Fibroblast of the aortic adventitia (primary cell): ENCODE data around the gene MICAL2. TPM values are rescaled to one million over a fixed set of nuclear protein-coding genes. Genes with fewer than 3 reads are reported as not detected.

Source experiments
- DNase-seq: peaks from one replicate; pipeline ENCODE4 v3.0.0-alpha.2; 2010; ENCODE audit warnings: low read depth
- H3K4me3 ChIP-seq: 2 replicates; pipeline ENCODE4 v1.5.1; 2011; ENCODE audit warnings: low read depth, mild to moderate bottlenecking, control low read depth, low read length, moderate library complexity
- CTCF ChIP-seq: IDR thresholded peaks from 2 replicates; pipeline ENCODE4 v1.5.1; 2011; ENCODE audit warnings: mild to moderate bottlenecking, low read length, control low read depth, inconsistent platforms; ENCODE audit not compliant: insufficient read depth
- total RNA-seq: library from RNA; depleted of rRNA; stranded (reverse); fragments of >200 nt; gene quantifications from 2 replicates; pipeline ENCODE4 v1.2.3, GENCODE V29; 2012; ENCODE audit warnings: low replicate concordance

MICAL2 gene
- total RNA-seq, 1 donor = 146 TPM

- no peak overlapping the region for H3K4me3 ChIP-seq
- TF ChIP-seq CTCF = no peak
- no peak for DNase-seq
Measured at GRCh38 chr11:12190511-12190910, 80.1 kb downstream of the MICAL2 start.

GRCh38 chr11:12192794-12193514 is 82.6 kb downstream of the MICAL2 start:
- DNase-seq = no peak
- TF ChIP-seq CTCF = no peak
- no peak overlapping the region for H3K4me3 ChIP-seq

GRCh38 chr11:12193515-12194336 is 83.3 kb downstream of the MICAL2 start:
- no peak overlapping the region for H3K4me3 ChIP-seq
- no peak for DNase-seq
- TF ChIP-seq CTCF = no peak

GRCh38 chr11:12195768-12196167 is 85.4 kb downstream of the MICAL2 start:
- DNase-seq = no peak
- TF ChIP-seq CTCF = no peak
- no peak overlapping the region for H3K4me3 ChIP-seq

GRCh38 chr11:12196308-12196707 is 85.9 kb downstream of the MICAL2 start:
- DNase-seq = no peak
- no peak overlapping the region for H3K4me3 ChIP-seq
- no peak for TF ChIP-seq CTCF

GRCh38 chr11:12196872-12197271 is 86.5 kb downstream of the MICAL2 start:
- no peak for DNase-seq
- no peak for TF ChIP-seq CTCF

More at GRCh38 chr11:12196872-12197271, 86.5 kb downstream of the MICAL2 start:
- H3K4me3 ChIP-seq = no peak overlapping the region
